Sciatic nerve (tissue), 2 donors: Measurements from ENCODE around the gene MAP3K12. TPM values are rescaled to one million over a fixed set of nuclear protein-coding genes. Genes with fewer than 3 reads are reported as not detected.
"Not testable (repeated sequence)": the region's sequence is repeated elsewhere in the genome, so short reads cannot be mapped to it uniquely, and the experiment has no call there.

Experiments
- ATAC-seq: fragments of 200-7000 bp; cut with Tn5 transposase; one replicate; pipeline ENCODE4 v1.9.1; 2020; ENCODE audit warnings: mild to moderate bottlenecking, moderate library complexity
- DNase-seq: peaks from one replicate; pipeline ENCODE4 v3.0.0-alpha.2; 2020; ENCODE audit warnings: low spot score
- intact Hi-C: fragments of 100-400 bp; cut with DNase I; formaldehyde crosslinking; loops from one replicate; pipeline ENCODE4 v1.14.2; 2022
- total RNA-seq: library from RNA; stranded (reverse); fragmentation: NEBNext Ultra II Directional; extraction: Animal tissue kit (Norgen Biotek cat#: 25700); gene quantifications from one replicate; pipeline ENCODE4 v1.2.1, GENCODE V29; 2021
- donor health status: DM: no; HTN: no; CAD: no.
- donor health status: DM: no; HTN: no; CAD: no.

The MAP3K12 gene, protein sequence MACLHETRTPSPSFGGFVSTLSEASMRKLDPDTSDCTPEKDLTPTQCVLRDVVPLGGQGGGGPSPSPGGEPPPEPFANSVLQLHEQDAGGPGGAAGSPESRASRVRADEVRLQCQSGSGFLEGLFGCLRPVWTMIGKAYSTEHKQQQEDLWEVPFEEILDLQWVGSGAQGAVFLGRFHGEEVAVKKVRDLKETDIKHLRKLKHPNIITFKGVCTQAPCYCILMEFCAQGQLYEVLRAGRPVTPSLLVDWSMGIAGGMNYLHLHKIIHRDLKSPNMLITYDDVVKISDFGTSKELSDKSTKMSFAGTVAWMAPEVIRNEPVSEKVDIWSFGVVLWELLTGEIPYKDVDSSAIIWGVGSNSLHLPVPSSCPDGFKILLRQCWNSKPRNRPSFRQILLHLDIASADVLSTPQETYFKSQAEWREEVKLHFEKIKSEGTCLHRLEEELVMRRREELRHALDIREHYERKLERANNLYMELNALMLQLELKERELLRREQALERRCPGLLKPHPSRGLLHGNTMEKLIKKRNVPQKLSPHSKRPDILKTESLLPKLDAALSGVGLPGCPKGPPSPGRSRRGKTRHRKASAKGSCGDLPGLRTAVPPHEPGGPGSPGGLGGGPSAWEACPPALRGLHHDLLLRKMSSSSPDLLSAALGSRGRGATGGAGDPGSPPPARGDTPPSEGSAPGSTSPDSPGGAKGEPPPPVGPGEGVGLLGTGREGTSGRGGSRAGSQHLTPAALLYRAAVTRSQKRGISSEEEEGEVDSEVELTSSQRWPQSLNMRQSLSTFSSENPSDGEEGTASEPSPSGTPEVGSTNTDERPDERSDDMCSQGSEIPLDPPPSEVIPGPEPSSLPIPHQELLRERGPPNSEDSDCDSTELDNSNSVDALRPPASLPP
- 28.6 TPM for total RNA-seq

DNA sequence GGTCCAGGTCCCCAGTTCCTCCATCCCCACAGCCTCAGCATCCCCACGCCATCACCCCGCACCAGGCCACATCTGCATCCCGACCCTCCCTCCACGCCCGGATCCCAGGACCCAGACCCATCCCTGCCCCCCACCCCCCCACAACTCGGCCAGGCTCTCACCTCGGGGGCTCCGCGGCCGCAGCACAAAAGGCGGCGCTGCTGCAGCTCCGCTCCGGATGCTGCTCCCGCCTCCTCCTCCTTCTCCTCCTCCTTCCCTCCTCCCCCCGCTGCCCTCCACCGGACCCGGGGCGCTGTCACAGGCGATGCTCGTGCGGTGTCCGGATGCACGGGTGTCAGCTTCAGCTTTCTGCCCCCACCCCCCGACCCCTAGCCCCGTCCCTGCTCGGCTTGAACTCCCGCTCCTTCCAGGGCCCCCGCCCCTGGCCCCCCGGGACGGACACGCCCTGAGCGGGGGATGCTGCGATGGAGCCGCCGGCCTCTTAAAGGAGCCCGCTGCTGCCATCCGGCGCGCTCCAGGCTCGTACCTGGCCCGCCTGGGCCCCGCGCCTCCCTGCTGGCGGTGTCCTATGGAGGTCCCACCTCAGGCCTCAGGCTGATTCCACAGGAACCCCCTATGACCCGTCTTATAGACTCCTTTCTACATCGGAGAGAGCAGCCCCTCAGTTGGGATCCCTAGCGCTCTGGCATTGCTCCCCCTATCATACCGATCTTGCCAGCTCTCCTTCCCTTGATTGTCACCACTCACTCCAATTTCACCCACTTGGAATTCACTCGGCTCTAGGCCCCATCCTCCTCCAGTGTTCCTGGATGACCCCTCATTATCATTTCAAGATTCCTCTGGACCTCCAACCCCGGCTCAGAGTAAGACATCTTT lies at the start of gene MAP3K12:
Gene MAP3K12, minus strand, starts transcription at position 193 of the 876 bp plus-strand sequence. CDS start 12,067 bp downstream, outside the sequence.
- DNase-seq: peak; percentile 86
- intact Hi-C loops: loop anchor here (10.0 kb wide), 2 partner anchors 45 to 145 kb away; partner anchors contain the start of gene PCBP2

DNA sequence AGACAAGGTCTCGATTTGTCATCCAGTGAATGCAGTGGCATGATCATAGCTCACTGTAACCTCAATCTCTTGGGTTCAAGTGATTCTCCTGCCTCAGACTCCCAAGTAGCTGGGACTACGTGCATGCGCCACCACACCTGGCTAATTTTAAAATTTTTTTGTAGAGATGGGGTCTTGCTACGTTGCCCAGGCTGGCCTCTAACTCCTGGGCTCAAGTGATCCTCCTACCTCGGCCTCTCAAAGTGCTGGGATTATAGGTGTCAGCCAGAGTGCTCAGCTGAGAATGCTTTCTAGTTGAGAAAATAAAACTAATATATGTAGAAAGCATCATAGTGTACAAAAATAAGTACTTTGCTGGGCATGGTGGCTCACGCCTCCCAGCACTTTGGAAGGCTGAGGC lies 49.1 kb upstream of the MAP3K12 start:
- not testable (repeated sequence) for ATAC-seq, DNase-seq
- intact Hi-C loops: loop anchor here (10.0 kb wide), 1 partner anchor 126 kb away; the partner anchor contains the start of gene ATP5MC2

More for the DNA sequence above, at the start of gene MAP3K12:
- peak; percentile 7 for ATAC-seq

DNA sequence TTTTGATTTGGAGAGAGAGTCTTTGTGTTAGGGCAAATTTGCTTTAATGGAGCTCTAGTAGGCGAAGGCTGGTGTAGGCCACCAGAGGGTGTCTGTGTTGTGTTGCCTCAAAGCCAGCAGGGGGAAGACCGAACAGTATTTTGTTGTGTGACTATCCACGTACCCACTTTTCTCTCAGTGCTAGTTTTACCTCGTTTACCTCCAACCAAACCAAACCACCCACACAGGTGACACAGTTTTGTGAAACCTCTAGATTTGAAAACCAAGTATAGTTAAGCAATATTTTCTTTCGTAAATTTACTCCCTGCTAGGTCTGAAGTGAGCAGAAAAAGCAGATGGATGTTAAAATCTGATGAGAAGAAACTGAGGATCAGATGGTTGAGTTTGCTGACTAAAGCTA lies 44.3 kb upstream of the MAP3K12 start:
- no peak for DNase-seq

GRCh38 chr12:53539526-53539925 lies 40.3 kb upstream of the MAP3K12 start:
- DNase-seq (no peak), ATAC-seq (no peak)
- intact Hi-C loops: no loop called here

More for the DNA sequence above, 44.3 kb upstream of the MAP3K12 start:
- intact Hi-C loops: loop anchor here (10.0 kb wide), 1 partner anchor 131 kb away; the partner anchor contains the start of gene ATP5MC2
- peak; percentile 90 for ATAC-seq

GRCh38 chr12:53538209-53538689 lies 39.0 kb upstream of the MAP3K12 start:
- no peak for DNase-seq
- intact Hi-C loops: no loop called here
- peak; percentile 94 for ATAC-seq

DNA sequence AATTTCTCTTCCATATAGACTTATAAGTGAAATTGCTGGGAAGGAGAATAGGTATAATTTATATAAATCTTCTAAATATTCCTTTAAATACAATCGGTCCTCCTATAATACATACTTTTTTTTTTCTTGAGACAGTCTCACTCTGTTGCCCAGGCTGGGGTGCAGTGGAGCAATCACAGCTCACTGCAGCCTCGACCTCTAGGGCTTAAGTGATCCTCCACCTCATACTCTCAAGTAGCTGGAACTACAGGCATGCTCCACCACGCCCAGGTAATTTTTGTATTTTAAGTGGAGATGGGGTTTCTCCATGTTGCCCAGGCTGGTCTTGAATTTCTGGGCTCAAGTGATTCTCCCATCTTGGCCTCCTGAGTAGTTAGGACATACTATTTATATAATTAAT lies 37.7 kb upstream of the MAP3K12 start:
- no peak for ATAC-seq
- DNase-seq: no peak
- intact Hi-C loops: no loop called here

DNA sequence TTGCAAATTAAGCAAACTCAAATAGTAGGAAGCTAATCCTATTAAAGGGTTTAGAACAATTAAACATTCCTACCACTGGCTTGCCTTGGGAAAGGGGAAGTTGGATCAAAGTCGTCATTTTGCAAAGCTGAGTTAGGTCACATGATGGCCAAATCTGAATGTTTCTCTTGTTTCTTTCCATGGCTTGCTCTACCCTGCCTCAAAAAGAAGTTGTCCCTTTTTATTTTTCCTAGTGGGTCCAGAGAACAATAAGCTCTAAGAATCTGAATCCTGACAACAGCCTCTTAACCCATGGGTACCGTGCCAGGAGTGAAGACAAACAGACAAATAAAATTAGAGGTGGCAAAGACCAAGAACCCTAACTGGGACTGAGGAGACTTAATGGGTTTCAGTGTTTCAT lies 34.2 kb upstream of the MAP3K12 start:
- no peak for DNase-seq
- ATAC-seq: no peak
- intact Hi-C loops: no loop called here

GRCh38 chr12:53532524-53533445 lies 33.5 kb upstream of the MAP3K12 start:
- DNase-seq (no peak), ATAC-seq (peak; percentile 25)
- intact Hi-C loops: no loop called here

DNA sequence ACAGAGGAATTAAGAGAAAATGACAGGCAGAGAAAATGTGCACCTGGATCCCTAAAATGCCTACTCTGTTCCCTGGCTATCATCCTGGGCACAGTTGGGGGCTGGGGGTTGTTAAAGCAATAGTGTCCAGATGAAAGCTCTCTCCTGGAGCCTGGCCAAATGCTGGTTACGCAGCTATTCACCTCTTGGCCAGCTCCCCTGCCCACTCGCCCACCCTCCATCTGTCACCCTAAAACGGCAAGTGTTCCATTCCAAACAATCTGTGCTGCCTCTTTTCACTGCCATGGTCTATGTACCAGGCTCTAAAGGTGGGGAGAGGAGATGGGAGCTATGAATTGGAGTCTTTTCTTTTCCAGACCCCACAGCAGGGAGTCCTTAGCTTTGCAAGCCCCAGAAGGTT lies 32.8 kb upstream of the MAP3K12 start:
- DNase-seq (no peak), ATAC-seq (peak; percentile 10)
- intact Hi-C loops: no loop called here

DNA sequence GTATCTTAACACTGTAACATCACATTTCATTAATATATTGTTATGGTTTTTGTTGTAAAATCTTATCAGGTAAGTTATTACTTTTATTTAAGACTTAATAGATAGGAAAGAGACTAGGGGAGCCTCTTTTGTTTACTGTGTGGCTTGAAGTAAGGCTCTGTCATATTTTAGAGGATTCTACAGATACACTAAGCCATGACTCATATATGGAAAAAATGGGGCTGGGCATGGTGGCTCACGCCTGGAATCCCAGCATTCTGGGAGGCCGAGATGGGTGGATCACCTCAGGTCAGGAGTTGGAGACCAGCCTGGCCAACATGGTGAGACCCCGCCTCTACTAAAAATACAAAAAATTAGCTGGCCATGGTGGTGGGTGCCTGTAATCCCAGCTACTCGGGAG lies 31.7 kb upstream of the MAP3K12 start:
- ATAC-seq (no peak), DNase-seq (no peak)
- intact Hi-C loops: no loop called here

GRCh38 chr12:53530061-53530460 lies 30.8 kb upstream of the MAP3K12 start:
- ATAC-seq: no peak
- intact Hi-C loops: no loop called here

GRCh38 chr12:53524476-53524875 lies 25.2 kb upstream of the MAP3K12 start:
- intact Hi-C loops: no loop called here
- ATAC-seq (no peak), DNase-seq (no peak)

More at GRCh38 chr12:53530061-53530460, 30.8 kb upstream of the MAP3K12 start:
- no peak for DNase-seq

GRCh38 chr12:53523131-53523530 lies 23.9 kb upstream of the MAP3K12 start:
- DNase-seq (no peak), ATAC-seq (no peak)
- intact Hi-C loops: no loop called here

DNA sequence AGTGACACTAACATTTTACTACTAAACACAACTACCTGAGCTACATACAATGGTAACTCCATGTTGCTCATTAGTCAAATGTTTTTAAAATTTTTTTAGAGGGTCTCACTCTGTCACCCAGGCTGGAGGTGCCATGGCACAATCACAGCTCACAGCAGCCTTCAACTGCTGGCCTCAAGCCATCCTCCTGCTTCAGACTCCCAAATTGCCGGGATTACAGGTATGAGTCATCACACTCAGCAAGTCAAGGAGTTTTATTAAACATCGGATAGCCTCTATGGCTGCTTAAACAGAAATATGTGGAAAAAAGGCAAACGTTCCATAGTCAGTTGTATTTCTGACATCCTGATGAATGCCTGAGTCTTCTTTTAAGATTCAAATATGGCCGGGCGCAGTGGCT lies 19.1 kb upstream of the MAP3K12 start:
- intact Hi-C loops: no loop called here
- DNase-seq (no peak), ATAC-seq (no peak)

- ATAC-seq: peak; percentile 23
These were observed 17.6 kb upstream of the MAP3K12 start for GRCh38 chr12:53516758-53517455.

GRCh38 chr12:53515291-53515680 lies 16.0 kb upstream of the MAP3K12 start:
- DNase-seq (no peak), ATAC-seq (no peak)
- intact Hi-C loops: no loop called here

More at GRCh38 chr12:53516758-53517455, 17.6 kb upstream of the MAP3K12 start:
- intact Hi-C loops: no loop called here
- no peak for DNase-seq
